Ammon's horn (tissue), 1 donor: ENCODE measurements around the gene LENEP.

ENCODE experiments used
- DNase-seq: peaks from one replicate; pipeline ENCODE4 v3.0.0-alpha.2; 2016; ENCODE audit warnings: low spot score

Gene LENEP

DNA sequence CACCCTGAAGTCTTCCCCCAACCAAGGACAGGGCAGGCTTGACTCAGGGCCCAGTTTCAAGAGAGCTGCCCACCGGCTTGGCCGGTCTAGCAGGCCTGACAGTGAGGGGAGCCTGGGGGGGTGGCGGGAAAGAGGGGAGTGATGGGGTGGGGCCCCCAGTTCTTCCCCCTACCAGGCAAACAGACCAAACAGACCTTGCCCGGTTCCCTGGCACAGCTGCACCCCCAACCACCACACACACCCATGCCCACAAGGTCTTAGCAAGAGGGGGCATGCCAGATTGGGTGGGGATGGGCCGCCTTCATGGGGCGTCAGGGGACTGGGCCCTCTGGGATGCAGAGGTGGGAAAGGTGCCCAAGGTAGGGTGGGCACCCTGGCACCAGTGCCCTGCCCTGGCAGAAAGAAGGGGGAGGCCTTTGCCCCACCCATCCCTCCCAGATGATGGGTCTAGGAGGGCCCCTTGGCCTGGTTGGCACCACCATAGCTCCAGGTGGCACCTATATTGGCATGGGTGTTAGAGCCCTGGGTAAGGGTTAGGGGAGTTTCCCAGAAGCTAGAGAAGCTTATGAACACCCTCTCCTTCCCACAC is 18.1 kb downstream of the LENEP start:
- DNase-seq = no peak

DNA sequence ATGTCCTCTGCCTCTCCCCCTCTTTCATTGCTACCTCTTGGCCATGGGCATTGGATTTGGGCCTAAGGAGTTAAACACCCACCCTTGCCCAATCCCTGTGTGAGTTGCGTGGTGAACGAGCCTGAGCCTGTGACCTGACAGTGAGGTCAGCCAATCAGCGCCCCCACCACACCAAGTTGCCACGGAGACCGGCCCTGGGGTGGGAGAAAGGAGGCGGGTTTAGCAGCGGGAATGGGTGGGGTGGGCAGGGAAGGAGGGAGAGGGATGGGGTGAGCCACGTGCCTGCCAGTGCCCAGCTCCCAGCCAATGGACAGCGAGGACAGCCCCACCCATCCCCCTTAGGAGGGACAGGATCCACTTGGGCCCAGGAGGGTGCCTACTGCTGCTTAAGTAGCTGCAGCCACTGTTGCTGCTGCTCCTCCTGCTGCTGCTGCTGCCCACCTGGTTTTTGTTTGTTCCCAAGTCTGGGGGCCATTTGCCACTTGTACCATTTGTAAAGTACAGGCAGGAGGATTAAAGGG is 18.7 kb downstream of the LENEP start:
- DNase-seq = peak; percentile 92

DNA sequence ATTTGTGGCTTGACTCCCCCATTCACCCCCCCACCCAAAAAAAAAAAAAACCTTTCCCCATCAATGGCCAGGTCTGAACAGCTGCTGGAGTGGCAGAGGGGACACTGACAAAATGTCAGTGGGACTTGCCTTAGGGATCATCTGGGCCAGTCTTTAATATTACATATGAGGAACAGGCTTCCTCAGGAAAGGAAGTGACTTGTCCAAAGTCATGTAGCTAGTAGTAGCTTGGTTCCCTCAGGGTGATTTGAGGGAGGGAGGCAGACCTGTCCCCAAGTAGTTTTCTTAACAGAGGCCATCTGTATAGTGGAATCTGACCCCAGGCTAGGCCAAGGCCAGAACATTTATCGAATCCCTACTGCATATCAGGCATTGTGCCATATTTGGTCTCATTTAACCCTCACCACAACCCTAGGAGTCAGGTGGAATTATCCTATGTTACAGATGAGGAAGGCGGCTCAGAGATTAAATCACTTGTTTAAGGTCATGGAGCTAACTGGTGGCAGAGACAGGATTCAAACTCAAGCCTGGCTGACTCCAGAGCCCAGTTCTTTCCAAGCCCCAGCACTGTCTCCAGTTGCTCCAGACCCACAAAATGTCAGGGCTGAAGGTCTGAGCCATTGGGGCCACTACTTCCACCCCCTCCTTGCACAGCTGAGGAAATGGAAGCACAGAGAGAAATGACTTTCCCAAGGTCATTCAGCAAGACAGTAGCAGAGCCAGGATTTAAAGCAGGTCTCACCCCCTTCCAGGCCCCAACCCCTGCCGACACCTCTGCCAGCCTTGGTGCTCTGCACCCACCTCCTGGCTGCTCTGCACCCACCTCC is 19.6 kb downstream of the LENEP start:
- no peak for DNase-seq

DNA sequence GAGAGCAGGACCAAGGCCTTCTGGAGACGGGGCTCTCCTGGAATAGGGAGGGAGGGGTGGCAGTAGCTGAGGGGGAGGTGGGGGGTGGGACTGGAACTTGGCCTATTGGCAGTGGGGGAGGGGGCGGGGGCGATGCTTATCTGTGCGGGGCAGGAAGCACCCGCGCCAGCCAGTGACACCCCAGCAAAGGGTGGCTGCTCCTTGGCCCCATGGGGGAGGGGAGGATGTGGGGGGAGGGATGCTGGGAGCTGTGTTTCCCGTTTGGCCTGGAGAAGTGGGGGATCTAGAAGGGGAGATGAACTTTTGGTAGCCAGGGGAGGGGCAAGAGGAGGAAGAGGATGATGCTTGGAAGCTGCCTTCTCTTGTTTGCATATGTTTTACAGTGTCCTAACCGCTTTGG is 20.2 kb downstream of the LENEP start:
- no peak for DNase-seq

DNA sequence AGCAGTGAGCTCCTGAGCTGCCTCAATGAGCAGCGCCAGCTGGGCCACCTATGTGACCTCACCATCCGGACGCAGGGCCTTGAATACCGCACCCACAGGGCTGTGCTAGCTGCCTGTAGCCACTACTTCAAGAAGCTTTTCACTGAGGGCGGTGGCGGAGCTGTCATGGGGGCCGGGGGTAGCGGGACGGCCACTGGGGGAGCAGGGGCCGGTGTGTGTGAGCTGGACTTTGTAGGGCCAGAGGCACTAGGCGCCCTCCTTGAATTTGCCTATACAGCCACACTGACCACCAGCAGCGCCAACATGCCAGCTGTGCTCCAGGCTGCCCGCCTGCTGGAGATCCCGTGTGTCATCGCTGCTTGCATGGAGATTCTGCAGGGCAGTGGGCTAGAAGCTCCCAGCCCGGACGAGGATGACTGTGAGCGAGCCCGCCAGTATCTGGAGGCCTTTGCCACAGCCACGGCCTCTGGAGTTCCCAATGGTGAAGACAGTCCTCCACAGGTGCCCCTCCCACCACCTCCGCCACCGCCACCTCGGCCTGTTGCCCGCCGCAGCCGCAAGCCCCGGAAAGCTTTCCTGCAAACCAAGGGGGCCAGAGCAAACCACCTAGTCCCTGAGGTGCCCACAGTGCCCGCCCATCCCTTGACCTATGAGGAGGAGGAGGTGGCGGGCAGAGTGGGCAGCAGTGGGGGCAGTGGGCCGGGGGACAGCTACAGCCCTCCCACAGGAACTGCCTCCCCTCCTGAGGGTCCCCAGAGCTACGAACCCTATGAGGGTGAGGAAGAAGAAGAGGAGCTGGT is 21.5 kb downstream of the LENEP start:
- DNase-seq = no peak

DNA sequence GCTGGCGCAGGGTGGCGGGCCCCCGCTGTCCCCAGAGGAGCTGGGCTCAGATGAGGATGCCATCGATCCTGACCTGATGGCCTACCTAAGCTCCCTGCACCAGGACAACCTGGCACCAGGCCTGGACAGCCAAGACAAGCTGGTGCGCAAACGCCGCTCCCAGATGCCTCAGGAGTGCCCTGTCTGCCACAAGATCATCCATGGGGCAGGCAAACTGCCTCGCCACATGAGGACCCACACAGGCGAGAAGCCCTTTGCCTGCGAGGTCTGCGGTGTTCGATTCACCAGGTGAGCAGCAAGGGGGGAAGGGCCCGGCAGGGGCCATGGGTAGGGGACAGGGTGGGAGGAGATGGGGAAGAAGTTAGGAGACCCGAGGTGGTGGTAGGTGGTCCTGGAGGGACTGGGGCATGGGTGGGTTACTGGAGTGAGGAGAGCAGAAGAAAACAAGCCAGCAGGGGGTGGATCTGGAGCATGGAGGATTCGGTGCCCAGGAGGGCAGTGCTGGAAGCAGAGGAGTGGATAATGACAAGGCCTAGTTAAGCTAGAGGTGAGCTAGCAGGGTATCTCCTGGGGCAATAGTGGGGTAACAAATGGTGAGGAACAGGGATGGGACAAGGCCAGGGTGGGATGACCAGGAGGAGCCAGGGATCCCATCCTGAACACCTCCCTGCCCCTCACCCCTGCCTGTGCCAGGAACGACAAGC is 22.3 kb downstream of the LENEP start:
- DNase-seq = no peak

DNA sequence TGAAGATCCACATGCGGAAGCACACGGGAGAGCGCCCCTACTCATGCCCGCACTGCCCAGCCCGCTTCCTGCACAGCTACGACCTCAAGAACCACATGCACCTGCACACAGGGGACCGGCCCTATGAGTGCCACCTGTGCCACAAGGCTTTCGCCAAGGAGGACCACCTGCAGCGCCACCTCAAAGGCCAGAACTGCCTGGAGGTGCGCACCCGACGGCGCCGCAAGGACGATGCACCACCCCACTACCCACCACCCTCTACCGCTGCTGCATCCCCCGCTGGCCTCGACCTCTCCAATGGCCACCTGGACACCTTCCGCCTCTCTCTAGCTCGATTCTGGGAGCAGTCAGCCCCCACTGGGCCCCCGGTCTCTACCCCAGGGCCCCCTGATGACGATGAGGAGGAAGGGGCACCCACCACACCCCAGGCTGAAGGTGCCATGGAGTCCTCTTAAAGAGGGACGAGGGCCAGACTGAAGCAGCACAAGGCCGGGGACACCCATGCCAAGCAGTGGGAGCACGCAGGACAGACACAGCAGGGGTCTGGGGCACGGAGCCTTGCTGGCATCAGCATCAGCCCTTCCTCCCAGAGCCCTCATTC is 22.9 kb downstream of the LENEP start:
- DNase-seq = no peak

DNA sequence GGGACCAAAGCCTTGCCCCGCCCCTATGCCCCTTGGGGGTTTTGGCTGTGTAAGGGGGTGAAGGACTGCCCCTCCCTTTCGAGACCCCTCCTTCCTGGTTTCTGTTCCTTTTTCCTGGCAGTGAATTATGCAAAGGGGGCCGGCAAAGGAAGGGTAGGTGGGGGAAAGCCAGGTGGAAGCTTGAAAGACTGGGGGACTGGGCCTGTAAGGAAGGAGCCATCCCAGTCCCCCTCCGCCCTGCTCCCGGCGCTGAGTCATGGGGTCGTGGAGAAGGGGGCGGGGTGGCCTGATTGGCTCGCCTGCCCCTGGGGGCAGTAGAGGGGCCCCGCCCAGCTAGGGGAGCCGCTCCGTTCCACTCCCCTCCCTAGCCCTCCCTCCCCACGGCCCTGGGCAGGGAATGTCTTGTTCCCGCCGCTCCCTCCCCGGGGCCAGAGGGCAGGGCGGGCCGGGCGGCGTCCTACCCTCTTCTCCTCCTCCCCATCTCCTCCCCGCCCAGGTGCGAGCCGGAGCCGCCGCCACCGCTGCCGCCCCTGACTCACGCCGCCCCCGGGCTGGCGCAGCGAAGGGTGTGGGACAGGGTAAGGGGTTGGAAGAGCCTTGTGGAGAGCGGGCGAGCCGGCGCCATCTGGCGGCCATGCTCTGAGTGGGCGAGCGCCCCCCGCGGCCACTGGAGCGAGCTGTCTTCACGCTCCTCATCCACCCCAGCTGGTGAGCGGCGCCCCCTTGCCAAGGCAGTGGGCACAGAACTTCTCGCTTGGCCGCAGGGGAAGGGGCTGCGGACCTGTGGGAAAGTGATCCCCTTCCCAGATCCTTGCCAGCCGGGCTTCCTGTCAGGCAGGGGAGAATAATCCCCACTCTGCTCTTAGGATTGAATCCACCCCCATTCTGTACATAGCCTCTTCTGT is 23.9 kb downstream of the LENEP start:
- DNase-seq = peak; percentile 93

DNA sequence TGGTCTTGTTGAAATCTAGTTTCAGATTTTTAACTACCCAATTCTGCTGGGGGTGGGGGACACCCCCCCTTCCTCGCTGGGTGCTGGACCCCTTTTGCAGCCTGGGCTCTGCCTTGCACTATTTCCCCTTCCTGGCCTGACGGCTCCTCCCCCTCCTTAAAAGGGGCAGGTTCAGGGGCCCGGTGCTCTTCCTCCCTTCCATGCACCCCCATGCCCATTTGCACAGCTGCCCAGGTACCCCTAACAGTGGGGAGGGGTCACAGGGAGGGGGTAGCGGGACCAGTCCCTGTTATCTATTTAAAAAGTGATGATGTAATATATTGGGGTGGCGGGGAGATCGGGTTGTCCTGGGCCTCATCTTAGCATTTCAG is 24.5 kb downstream of the LENEP start:
- DNase-seq = no peak

DNA sequence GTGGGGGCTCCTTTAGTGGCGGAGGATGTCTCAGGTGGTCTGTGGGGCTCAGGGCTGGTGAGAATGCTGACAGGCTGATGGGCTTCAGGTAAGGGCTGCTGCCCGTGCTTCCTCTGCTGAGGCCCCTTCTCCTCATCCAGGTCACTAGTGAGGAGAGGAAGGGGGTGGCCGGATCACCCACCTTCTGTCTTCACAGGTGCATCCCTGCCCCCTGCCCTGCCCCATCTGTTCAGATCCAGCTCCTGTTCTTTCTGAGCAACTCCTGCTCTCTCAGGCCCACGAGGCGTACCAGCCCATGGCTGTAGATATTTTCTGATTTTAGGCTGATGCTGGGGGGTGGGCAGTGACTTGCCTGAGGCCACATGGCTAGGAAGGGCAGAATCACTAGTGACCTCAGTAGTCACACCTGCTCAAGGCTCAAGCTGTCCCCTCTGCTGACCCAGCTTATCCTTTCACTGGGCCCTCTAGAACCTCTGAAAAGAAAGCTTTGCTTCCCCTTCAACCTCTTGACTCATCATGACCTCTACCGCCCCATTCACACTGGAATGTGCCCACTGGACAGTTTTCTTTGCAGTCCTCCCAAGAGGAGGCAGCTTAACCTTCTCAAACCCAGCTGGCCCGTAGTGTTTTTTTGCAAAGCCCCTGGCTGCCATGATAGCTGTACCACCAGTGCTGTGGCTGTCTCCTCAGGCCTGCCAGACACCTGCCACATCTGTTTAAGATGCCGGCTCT is 25.4 kb downstream of the LENEP start:
- DNase-seq = no peak

DNA sequence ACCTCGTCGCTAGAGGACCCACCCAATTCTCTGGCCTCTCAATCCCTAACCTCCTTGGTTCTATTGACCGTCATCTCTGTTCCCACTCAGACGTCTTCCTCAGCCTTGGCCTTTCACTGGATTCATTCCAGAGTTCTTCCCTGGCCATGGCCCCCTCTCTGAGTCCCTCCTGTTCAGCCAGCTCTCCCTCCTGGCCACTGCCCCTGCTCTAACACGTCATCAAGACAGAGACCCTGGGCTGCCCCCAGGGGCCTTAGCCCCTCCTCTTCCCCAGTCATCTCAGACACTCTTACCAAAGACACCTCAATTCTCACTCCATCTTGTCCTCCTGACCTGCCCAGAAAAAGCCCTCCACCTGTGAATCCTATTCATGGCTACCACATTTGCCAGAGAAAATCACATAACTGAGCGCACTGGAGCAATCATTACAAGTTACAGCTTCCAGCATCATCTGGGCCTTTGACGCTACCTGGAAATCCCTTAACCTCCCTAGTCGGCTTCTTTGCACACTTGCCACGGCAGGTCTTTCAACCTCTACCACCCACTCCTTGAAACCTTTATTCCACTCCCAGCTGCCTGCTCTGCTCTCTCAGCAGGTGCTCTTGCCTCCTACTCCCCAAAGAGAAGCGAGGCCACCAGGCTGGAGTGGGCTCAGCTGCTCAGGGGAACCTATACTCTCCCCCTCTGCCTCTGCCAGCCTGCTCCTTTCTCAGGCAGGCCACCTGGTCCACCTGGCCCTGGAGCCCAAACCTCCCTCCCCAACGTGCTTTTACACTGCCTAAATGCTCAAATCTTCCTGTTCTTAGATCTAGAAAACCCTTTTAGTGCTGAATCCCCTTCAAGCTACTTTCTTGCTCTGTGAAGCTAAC is 26.2 kb downstream of the LENEP start:
- DNase-seq = no peak

DNA sequence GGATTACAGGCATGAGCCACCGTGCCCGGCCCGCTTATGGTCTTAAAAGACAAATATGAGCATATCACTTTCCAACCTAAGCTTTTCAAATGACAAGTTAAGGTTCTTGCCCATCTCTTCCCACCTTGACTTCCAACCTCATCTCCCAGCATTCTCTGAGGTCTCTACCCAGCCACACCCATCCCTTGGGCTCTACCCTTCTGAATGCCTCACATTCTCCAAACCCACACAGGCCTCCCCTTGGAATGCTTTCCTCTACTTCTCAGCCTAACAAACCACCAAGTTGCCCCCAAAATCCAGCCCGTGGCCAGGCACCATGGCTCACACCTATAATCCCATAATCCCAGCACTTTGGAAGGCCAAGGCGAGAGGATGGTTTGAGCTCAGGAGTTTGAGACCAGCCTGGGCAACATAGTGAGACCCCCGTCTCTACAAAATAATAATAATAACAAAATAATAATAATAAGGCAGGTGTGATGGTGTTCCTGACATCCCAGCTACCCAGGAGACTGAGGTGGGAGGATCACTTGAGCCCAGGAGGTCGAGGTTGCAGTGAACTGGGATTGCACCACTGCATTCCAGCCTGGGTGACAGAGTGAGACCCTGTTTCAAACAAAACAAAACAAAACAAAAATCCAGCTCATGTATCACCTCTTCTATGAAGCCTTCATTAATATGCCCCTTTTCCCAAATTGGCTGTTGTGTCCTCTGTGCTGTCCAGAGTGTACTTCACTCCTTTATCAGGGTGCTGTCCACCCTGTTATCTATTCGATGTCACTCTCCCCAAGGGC is 28.9 kb downstream of the LENEP start:
- no peak for DNase-seq

DNA sequence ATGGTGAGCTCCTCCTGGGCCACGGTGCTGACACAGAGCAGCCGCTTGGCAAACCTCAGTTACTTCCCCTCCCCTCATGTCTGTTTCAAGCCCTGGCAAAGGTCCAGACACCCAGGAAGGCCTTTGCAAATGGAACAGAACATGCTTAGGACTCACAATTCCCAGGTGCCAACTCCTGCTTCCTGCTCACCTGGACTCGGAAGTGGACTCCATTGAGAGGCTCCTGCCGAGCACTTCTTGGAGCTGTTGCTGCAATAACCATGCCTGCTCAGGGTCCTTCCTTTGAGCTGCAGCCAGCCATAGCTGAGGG is 29.5 kb downstream of the LENEP start:
- DNase-seq = no peak

DNA sequence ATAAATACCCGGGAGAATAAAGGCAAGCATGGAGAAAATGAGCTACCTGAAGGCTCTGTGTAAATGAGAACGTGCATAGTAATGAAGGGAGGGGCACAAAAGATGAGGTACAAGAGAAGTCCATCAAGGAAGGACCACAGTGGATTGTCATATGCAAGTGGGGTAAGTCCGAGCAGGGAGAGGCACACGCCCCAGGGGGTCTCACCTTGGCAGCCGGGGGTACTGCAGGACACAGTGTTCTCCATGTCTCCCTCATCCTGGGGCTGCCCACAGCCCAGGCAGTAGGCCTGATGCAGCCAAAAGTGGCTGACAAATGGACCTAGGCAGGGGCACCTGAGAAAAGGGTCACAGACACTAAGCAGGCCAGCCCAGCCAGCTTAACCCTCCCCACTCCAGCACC is 30.2 kb downstream of the LENEP start:
- no peak for DNase-seq

DNA sequence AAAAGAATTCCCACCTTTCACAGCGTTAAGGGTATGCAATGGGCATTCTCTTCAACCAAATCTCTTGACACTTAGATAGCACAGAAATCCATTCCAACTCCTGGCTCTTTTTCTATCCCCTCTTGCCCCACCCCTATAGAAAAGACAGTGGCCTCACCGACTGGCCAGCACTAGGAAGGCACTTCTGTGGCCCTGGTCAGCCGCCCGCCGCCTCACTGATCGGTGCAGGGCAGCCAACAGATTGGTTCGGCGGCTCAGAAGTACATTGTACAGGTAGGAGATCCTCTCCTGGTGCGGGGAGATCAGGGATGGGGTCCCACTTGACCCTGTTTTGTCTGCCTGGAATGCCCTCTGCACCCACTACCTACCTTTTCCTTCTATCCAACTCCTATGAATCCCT is 30.9 kb downstream of the LENEP start:
- DNase-seq = no peak

DNA sequence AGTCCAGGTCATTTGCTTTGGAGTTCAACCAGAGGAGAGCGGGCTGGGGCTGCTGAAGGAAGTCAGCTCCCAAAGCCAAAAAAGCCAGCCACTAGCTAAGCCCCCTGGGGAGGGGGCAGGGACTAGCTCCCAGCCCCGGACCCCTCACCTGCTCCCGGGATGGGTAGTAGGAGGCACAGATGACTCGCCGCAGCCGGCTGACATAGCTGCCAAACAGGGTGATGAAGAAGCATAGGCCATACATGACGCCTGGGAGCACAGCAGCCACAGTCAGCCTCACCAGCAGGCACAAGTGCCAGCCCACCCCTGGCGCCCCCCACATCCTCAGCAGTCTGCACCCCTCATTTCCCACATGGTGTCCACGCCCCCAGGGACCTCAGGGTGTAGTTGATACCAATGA is 32.8 kb downstream of the LENEP start:
- DNase-seq = no peak

DNA sequence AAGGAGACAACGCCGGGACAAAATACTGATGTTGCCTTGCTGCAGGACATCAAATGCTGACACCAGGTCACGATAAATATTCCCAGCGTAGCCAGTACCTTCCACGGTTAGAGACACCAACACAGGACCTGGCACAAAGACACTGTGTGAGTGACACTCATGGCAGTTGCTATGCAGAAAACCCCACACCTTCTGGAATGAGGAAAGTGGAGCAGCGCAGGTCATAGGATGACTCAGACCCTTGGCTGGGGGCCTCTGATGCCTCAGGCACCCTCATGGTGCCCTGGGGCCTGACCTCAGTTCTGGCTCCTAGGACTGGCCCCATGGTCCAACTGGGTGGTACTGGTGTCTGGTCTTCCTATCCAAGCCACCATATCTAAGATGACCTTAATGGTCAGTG is 33.2 kb downstream of the LENEP start:
- no peak for DNase-seq

DNA sequence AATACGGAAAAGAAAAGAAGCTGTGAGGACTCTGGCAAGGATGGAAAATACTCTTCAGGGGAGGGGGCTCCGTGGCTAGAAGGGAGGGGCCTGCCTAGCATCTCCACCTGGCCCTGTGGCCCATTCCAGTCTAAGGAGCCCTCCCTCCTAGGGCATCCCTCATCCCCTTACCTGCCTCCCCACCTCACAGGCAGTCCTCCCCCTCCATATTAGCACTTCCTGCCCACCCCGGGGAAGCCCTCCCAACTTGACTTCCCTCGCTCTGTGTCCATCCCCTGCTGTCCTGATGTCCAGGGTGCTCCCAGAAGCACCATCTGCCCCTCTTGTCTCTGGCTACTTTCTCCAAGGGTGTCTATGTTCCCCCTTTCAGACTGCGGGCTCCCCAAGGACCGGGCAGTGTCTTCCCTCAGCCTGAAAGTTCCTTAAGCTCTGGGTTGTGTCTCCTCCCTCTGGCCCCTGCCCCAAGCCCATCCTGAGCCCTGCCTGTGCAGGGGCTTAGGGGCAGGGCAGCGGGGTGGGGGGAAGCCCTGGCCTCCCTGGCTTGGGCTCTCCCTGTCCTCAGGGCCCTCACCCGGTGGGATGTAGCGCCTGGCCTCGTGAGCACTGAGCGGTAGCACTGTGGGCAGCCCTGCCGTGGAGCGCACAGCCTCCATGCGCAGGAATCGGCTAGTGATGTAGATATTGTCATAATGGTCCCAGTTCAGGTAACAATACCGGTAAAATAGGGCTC is 36.3 kb downstream of the LENEP start:
- no peak for DNase-seq
